Dedifferentiated amniotic fluid mesenchymal stem cell (primary cell): ENCODE measurements around the gene MCF2L.
"Not testable (repeated sequence)": the region's sequence is repeated elsewhere in the genome, so short reads cannot be mapped to it uniquely, and the experiment has no call there.

ENCODE experiments used
- DNase-seq: peaks from one replicate; pipeline ENCODE4 v3.0.0-alpha.2; 2016; ENCODE audit errors: extremely low spot score

The MCF2L gene

DNA sequence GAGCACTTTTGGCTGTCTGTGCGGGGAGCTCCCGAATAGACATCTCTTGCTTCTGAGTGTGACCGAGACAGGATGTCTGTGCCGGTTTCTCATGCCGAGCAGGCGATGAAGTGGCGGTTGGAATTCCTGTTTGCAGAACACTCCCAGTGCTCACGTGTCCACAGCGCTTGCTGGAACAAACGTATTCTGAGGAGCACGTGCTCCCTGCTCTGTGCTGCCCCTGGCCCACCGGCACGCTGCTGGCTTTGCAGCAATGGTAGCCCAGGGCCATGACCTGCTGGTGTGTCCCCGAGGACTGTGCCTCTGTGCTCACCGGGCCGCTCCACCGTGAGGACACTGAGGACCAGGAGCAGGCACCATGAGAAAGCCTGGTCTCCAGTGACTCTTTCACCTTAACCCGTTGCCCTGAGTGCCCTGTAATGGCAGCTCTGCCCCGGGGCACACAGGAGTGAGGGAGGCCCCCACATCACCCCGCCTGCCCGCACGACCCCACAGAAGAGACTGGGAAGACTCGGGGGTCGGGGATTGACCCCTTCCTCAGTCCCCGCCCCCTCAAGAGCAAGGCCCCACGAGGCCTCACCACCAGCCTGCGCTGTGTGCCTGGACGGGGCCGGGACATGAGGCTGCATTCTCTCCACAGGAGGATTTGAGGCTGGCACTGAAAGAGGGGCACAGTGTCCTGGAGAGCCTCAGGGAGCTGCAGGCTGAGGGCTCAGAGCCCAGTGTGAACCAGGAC is 96.6 kb downstream of the MCF2L start:
- DNase-seq: no peak

DNA sequence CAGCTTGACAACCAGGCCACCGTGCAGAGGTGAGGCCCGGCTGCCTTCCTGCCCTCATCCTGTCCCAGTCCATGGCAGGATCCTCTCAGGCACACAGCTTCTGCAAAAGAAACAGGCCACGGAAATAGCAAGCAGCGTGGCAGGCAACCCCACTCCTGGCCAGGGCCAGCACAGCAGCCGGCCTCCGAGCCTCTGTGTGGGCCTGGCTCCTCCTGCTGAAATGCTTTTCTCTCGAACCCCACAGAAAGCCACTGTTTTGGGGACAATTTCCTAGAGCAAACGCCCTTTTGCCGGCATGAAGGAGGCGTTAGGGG is 97.1 kb downstream of the MCF2L start:
- no peak for DNase-seq

DNA sequence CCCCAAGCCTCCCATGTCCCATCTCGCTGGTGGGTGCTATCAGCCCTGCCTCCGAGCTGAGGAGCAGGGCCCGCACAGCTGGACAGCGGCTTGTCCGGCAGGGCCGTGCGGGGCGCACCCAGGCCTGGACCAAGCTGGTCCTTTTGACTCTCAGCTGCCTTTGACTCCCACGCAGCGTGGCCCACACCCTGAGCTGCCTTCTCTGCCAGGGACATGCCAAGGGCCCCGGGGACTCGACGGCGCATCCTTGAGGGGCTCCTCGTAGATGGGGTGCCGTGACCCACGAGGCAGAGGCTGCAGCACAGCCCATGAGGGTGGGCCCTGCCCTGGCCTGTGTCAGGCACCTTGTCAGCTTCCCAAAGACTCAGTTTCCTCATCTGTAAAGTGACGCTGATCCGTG is 97.7 kb downstream of the MCF2L start:
- no peak for DNase-seq

DNA sequence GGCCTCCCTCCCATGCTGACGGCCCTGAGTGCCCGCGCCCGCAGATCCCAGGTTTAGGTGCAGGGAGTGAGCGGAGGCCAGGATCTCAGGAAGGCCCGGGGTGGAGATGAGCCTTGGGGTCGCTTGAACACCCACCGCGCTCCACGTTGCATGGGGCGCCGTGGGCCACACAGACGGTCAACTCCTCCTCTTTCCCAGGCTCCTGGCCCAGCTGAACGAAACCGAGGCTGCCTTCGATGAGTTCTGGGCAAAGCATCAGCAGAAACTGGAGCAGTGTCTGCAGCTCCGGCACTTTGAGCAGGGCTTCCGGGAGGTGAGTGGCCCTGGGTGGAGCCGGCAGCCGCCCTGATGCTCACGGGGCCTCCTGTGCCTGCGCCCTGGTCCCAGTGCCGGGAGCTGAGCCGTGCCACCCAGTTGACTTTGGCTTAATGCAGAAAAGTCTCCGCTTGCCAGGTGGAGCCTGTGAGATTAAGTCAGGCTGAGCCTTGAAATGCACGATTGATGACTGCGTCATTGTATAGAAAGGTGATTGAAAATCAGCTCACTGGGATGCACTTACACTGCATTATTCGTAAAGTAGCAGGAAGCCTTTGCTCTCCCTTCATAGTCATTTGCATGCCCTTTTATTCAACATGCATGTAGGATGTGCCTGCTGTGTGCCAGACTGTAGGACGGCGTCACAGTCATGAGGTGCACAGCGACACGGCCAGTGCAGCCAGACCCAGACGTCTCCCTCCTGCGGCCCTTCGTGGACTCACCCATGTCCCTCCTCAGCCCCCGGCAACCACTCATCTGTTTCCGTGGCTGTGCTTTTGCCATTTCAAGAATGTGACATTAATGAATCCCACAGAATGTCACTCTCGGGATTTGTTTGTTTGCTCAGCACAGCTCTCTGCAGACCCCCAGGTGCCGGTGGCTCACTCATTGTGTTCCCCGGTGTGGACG is 101.1 kb downstream of the MCF2L start:
- DNase-seq: no peak

DNA sequence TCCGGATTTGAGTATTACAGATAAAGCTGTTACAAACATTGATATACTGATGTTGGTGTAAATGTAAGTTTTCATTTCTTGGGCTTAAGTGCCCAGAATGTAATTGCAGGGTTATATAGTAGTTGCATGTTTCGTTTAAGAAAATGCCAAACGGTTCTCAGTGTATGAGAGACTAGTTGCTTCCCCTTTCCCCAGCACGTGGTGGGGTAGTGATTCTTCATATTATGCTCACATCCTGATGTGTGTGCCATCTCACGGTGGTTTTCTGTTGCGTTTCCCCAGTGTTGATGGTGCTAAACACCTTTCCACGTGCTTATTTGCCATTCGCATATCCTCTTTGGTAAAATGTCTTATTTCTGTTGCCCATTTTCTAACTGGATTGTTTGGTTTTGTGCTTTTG is 101.8 kb downstream of the MCF2L start:
- DNase-seq: no peak

DNA sequence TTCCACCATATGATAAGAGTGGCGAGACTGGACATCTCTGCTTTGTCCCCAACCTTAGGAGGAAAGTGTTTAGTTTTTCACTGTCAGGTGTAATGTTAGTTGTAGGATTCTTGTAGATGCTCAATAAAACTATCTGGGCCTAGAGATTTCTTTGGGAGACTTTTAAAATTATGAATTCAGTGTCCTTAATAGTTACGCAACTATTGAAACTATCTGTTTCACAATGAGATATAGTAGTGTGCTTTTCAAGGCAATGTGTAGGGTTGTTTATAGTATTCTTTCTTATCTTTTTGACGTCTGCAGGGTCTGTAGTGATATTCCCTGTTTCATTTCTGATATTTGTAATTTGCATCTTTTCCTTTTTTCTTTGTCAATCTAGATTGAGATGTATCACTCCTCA is 103.4 kb downstream of the MCF2L start:
- DNase-seq: no peak

DNA sequence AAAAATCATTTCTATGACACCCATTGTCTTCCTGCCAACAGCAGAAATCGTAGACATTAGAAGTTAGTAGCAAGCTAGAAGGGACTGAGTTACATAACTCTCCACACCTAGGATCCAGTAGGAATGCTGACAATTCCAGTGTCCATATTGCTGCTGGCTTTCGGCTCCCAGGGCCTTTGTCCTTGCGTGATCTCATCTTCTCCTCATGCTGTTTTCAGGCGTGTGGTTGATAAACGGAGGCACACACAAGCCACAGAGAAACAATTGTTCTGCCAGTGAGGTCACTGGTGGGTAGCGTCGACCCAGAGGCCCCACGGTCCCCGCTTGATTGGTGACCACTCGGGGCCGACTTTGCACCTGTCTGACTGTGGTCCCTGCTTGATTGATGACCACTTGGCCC is 104.9 kb downstream of the MCF2L start:
- no peak for DNase-seq

DNA sequence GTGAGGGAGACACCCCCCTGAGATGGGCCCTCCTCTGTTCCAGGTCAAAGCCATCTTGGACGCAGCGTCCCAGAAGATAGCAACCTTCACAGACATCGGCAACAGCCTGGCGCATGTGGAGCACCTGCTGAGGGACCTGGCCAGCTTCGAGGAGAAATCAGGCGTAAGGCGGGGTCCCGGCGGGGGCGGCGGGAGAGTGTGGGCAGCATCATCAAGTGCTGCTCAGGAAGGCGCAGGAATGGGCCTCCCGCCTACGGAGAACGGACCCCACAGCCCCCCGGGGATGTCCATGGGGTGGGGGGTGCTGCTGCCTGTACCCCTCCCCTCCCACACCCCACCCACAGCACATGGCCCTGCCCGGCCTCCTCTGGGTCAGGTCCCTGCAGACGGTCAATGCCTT is 105.4 kb downstream of the MCF2L start:
- no peak for DNase-seq

DNA sequence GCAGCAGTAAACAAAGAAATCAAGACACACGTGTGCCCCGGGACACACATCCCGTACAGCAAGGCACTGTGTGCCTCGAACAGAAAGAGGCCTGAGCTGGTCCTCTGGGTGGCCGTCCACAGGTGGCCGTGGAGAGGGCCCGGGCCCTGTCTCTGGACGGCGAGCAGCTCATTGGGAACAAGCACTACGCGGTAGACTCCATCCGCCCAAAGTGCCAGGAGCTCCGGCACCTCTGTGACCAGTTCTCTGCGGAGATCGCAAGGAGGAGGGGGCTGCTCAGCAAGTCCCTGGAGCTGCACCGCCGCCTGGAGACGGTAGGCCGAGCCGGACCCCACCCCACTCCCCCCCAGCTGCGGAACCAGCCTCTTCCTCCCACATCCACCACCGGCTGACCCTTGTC is 105.9 kb downstream of the MCF2L start:
- DNase-seq: no peak

DNA sequence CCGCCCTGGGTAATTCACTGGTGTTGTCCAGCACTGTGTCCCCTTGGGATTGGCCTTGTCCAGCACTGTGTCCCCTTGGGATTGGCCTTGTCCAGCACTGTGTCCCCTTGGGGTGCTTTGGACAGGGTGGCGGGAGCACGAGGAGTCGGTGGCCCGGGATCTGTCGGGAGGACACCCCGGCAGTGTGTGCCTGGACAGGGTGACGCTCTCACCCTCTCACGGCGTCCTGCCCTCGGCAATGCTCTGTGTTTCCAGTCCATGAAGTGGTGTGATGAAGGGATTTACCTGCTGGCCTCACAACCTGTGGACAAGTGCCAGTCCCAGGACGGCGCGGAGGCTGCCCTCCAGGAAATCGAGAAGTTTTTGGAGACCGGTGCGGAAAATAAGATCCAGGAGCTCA is 106.7 kb downstream of the MCF2L start:
- no peak for DNase-seq

DNA sequence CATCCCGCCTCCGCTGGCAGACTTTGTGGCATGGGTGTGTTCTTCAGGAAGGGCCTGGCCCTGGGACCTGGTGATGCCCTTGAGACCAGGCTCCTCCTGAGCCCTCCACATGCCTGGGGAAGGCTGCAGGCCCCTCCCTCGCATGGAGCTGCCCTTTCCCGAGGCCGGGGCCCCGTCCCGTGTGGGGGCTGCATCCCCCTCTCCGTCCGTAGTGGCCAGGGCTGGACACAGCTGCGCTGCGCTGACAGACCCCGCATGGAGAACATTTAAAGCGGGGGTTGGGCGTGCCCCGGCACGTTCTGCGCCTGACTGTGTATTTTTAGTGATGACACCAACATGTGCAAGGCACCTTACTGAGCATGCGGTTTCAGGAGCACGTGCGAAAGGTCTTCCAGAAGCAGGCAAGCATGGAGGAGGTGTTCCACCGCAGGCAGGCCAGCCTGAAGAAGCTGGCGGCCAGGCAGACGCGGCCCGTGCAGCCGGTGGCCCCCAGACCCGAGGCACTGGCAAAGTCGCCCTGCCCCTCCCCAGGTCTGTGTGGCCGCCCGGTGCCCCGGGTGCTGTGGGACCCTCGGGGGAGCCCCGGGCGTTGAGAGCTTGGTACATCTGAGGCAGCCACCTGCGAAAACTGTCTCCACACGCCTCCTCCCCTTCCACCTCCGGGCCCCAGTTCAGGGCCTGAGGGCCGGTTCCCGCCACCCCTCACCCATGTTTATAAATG is 107.8 kb downstream of the MCF2L start:
- DNase-seq: no peak

DNA sequence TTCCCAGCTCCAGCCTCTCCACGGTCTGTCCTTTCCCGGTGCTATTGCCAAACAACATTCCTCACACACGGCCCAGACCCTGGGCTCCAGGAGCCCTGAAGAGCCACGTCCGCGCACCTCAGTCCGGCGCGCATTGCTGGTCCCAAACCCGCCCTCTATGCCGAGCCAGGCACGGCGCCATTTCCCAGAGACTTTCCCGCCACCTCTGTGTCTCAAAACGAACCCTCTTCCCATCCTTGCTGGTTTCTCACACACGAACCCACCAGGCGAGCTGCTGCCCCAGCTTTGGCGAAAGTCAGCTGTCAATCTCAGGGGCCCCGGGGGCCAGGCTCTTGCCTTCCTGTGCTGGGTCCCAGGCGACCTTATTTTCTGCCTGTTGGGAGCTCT is 108.5 kb downstream of the MCF2L start:
- DNase-seq: no peak

DNA sequence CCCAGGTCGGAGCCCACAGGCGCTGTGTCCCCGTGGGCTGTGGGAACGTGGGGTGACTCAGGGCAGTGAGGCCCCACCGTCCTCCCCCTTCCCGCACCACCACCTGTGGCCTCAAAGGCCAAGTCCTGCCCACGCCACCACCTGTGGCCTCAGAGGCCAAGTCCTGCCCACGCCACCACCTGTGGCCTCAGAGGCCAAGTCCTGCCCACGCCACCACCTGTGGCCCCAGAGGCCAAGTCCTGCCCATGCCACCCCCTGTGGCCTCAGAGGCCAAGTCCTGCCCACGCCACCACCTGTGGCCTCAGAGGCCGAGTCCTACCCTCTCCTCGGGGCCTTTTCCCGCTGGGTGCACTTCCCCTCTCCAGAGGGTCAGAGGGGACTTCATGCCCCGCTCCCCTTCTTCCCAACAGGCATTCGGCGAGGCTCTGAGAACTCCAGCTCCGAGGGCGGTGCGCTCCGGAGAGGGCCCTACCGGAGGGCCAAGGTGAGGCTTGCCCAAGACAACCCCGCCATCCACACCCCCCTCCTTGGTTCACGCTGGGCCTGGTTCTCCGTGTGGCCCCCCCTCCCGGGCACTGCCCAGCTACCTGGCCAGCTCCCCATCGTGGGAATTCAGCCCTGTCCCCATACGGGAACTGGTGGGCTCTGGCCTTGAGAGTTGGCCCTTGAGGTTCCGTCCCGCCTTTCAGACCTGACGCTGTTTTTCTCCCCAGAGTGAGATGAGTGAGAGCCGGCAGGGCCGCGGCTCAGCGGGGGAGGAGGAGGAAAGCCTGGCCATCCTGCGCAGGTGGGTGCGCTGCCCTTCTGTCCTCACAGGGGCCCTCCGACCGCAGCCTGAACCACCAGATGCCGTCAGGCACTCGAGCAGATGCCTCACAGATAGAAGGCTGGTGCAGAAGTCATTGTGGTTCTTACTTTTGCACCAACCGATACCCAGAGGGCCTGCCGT is 109.2 kb downstream of the MCF2L start:
- no peak for DNase-seq

DNA sequence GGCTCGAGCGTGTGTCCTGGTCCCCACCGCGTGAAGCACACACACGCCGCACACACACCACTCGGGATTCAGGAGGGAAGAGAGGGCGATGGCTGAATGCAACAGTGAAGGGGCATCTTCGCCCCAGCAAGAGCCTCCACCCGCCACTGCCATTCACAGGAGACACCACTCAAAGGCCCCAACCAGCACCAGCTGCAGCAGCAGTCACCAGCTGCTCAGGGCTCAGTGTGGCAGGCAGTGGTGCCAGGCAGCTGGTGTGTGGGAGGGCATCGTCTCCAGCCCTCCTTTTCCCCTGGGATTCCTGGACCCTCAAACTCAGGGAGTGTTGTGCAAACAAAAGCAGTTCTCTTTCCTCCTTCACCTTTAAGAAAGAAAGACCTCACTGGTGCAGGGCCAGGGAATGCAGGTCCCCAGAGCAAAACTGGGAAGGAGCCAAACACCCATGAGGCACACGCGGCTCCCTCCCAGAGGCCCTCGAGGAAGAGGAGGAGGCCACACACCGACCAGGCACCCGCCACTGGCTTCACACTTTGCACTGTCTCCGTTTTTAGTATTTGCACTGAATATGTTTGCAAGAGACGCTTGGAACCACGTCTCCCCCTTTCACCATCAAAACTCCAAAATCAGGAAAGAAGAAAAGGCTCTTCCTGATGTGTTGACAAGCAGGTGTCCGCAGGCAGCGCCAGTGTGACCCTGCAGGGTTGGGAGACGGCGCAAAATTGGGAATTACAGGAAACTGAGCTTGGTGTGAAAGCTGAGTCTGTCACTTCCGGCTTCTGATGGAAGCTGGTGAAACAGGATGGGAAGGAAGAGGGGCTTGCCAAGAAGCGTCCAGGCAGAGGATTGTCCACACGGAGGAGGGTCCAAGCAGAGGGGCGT is 110.1 kb downstream of the MCF2L start:
- DNase-seq: no peak

DNA sequence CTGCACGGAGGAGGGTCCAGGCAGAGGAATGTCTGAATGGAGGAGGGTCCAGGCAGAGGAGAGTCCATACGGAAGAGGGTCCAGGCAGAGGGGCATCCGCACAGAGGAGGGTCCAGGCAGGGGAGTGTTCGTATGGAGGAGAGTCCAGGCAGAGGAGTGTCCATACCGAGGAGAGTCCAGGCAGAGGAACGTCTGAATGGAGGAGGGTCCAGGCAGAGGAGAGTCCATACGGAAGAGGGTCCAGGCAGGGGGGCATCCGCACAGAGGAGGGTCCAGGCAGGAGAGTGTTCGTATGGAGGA is 110.7 kb downstream of the MCF2L start:
- DNase-seq: not testable (repeated sequence)

DNA sequence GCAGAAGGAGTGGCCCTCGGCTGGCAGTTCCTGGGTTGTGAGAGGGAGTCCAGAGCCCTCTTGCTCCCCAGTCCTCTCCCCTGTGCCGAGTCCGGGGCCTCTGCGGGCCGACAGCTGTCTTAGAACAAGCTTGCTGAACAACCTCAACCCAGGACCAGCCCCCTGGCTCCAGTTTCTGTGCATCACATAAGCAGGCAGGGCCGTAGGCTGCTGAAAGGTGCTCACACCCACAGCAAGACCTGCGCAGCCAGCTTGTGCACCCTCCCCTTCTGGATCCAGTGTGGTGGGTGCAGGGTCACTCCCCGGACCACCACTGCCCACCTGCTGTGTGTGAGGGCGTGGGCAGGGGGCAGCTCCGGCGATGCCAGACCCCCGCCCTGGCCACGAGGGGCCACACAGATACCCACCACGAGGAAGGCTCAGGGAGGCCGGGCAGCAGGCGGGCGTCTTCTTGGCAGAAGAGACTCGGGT is 111.4 kb downstream of the MCF2L start:
- no peak for DNase-seq

DNA sequence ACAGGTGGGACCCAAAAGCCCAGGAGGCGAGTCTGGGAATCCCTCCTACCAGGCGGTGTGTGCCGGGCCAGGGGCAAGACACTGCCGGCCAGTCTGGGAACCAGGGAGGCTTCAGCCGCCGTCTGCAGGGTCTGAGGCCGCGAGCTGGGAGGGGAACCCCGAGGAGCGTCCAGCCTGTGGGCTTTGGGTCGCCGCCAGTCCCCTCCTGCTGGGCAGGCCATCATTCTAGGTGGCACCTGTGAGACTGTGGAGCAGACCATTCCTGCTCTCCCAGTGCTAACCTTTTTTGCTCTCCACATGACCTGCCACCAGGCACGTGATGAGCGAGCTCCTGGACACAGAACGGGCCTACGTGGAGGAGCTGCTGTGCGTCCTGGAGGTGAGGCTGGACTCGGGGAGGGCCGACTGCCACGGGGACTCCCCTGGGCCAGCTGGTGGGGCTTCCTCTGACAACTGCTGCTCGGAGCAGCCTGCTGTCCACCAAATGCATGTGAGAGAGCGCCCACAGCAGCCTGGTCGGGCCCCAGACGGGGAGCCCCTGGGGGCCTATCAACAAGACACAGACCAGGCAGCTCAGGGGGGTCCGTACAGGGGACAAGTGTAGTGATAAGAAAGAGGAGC is 112.0 kb downstream of the MCF2L start:
- DNase-seq: no peak

DNA sequence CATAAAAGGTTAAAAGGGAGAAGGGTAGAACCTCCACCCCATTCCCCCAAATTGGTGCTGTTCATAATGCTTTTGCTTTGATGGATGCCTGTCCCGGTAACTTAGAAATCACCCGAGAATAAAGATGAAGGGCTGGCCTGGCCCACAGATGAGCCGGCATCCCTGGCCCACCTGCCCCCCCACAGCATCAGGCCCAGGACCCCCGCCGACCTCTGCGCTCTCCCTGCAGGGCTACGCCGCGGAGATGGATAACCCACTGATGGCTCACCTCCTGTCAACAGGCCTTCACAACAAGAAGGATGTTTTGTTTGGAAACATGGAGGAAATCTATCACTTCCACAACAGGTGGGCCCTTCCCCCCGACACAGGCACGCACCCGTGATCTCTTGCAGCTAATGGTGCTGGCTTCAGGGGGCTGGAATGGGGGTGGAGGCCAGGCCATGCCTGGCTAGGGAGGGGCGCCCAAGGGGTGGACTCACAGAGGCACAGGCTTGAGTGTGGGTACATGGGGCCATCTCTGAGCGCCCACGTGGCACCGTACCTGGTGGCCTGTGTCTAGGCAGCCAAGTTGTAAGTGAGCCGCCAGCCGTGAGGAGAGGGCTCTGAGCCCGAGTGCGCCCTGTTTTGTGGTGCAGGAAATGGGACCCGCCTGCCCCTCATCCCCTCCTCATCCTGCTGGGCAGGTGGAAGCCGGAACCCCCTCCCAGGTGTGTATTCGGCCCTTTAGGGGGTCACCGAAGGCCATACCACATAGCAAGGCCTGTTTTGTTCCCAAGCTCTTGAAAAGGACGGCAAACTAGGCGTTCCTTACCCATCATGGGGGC is 113.4 kb downstream of the MCF2L start:
- no peak for DNase-seq

DNA sequence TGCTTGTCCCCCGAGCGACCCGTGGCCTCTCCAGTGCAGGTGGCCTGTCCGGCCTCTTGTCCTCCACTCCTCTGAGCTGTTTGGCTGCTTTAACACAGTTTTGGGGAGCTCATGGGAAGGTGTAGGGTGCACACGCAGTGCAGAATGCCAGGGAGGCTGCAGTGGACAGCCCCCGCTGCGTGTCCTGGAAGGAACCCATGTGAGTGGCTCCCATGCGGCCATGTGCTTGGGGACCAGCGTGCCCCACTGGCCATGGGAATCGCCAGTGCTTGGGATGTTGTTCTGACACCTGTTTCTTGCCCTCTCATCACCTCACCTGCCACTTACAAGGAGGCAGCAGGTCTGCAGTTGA is 114.0 kb downstream of the MCF2L start:
- DNase-seq: no peak
